Small intestine (tissue), 7 donors: Measurements from ENCODE around the gene PTPN20. TPM values are rescaled to one million over a fixed set of nuclear protein-coding genes. Genes with fewer than 3 reads are reported as not detected.
"Not testable (repeated sequence)": the region's sequence is repeated elsewhere in the genome, so short reads cannot be mapped to it uniquely, and the experiment has no call there.

Experiments
- DNase-seq, 2 donors: peaks; one replicate each; pipeline versions ENCODE4 v3.0.0 to v3.0.0-alpha.2; 2013
- FAIRE-seq: peaks from 2 replicates; lab custom pipeline; 2012; peaks lifted over from hg19 to GRCh38; lab: Jason Lieb, UNC
- H3K27ac ChIP-seq, 3 donors: one replicate each; pipeline ENCODE4 v1.5.1; 2013; ENCODE audit warnings: low read length in 2 of 3, mild to moderate bottlenecking in 2 of 3, control low read depth in 1 of 3, inconsistent platforms in 1 of 3, low read depth in 1 of 3, moderate library complexity in 1 of 3
- H3K27me3 ChIP-seq, 3 donors: one replicate each; pipeline ENCODE4 v1.6.1; 2013; ENCODE audit warnings: low read length in 3 of 3, inconsistent platforms in 1 of 3; ENCODE audit not compliant: control insufficient read depth in 3 of 3, insufficient read depth in 3 of 3
- H3K36me3 ChIP-seq, 3 donors: one replicate each; pipeline ENCODE4 v1.6.1; 2013; ENCODE audit warnings: low read length in 3 of 3, inconsistent platforms in 1 of 3, low read depth in 1 of 3, mild to moderate bottlenecking in 1 of 3, moderate library complexity in 1 of 3; ENCODE audit not compliant: control insufficient read depth in 3 of 3, insufficient read depth in 2 of 3
- H3K4me1 ChIP-seq, 3 donors: one replicate each; pipeline ENCODE4 v1.6.1; 2013; ENCODE audit warnings: low read length in 2 of 3, inconsistent platforms in 1 of 3, low read depth in 1 of 3, mild to moderate bottlenecking in 1 of 3, moderate library complexity in 1 of 3; ENCODE audit not compliant: control insufficient read depth in 3 of 3, insufficient read depth in 2 of 3
- H3K4me3 ChIP-seq, 3 donors: one replicate each; pipeline ENCODE4 v1.5.1; 2013; ENCODE audit warnings: low read length in 3 of 3, control low read depth in 1 of 3, inconsistent platforms in 1 of 3, low read depth in 1 of 3, mild to moderate bottlenecking in 1 of 3, moderate library complexity in 1 of 3
- H3K9me3 ChIP-seq, 2 donors: one replicate each; pipeline ENCODE4 v1.6.1; 2013; ENCODE audit warnings: low read depth in 1 of 2, low read length in 1 of 2; ENCODE audit not compliant: control insufficient read depth in 2 of 2, insufficient read depth in 1 of 2
- WGBS, 3 donors: extraction: QIAGEN DNeasy Blood & Tissue Kit; methylation state at CpG; one replicate each; pipeline ENCODE4 v1.1.7; 2013; 5-methylcytosine and 5-hydroxymethylcytosine counted together
- polyA plus RNA-seq, 4 donors: library from polyadenylated mRNA; stranded (reverse) in 3 of 4; unstranded in 1 of 4; fragments of 200-250 nt in 3 of 4; fragments of 120-200 nt in 1 of 4; gene quantifications; one replicate each; pipeline versions ENCODE4 v1.2.1 to v1.2.3, GENCODE V29; 2013
- donor health status: healthy with polysubstance abuse.
- donor health status: control.
- donor health status: control.
- donor health status: Bipolar disorder and iron deficiency.
- donor health status: healthy.

Gene PTPN20
- polyA plus RNA-seq, 4 donors, result 0.45 to 0.81 (median 0.74) TPM

- not testable (repeated sequence) for FAIRE-seq, H3K4me1 ChIP-seq, H3K27ac ChIP-seq, H3K4me3 ChIP-seq, H3K36me3 ChIP-seq, H3K27me3 ChIP-seq, DNase-seq, H3K9me3 ChIP-seq
Observed at GRCh38 chr10:46928810-46929209, 17.6 kb downstream of the PTPN20 start.

GRCh38 chr10:46932383-46932782, 21.2 kb downstream of the PTPN20 start:
- WGBS, 3 donors, result 62 to 86% (median 70%) methylated on average over 1 of the region's 1 CpG
- not testable (repeated sequence) for FAIRE-seq, DNase-seq

GRCh38 chr10:46941091-46941490, 29.9 kb downstream of the PTPN20 start:
- not testable (repeated sequence) for H3K36me3 ChIP-seq, H3K4me3 ChIP-seq, FAIRE-seq, H3K27me3 ChIP-seq, DNase-seq, H3K9me3 ChIP-seq, H3K27ac ChIP-seq, H3K4me1 ChIP-seq
- no CpG with 5 or more reads among the region's 1 CpG for WGBS, 3 donors

More at GRCh38 chr10:46932383-46932782, 21.2 kb downstream of the PTPN20 start:
- H3K36me3 ChIP-seq, H3K27ac ChIP-seq, H3K9me3 ChIP-seq, H3K4me3 ChIP-seq, H3K27me3 ChIP-seq, H3K4me1 ChIP-seq: not testable (repeated sequence)

- H3K9me3 ChIP-seq, H3K4me3 ChIP-seq, H3K27me3 ChIP-seq, H3K36me3 ChIP-seq, H3K27ac ChIP-seq, FAIRE-seq, H3K4me1 ChIP-seq, DNase-seq: not testable (repeated sequence)
- WGBS, 3 donors, result 75 to 85% (median 83%) methylated on average over 5 of the region's 5 CpGs
Observed at GRCh38 chr10:46948687-46949518, 37.7 kb downstream of the PTPN20 start.

- not testable (repeated sequence) for H3K27ac ChIP-seq, DNase-seq, H3K4me1 ChIP-seq, H3K36me3 ChIP-seq, H3K4me3 ChIP-seq, FAIRE-seq, H3K27me3 ChIP-seq, H3K9me3 ChIP-seq
- 26 to 69% (median 44%) methylated on average over 3 of the region's 4 CpGs for WGBS, 3 donors
Observed at GRCh38 chr10:46952540-46952939, 41.3 kb downstream of the PTPN20 start.

- not testable (repeated sequence) for H3K36me3 ChIP-seq, DNase-seq, H3K4me1 ChIP-seq, H3K9me3 ChIP-seq, FAIRE-seq, H3K4me3 ChIP-seq, H3K27me3 ChIP-seq, H3K27ac ChIP-seq
Observed at GRCh38 chr10:46960742-46961141, 49.5 kb downstream of the PTPN20 start.

GRCh38 chr10:46963356-46963755, 52.1 kb downstream of the PTPN20 start:
- H3K9me3 ChIP-seq, H3K36me3 ChIP-seq, H3K27ac ChIP-seq, H3K4me3 ChIP-seq, DNase-seq, H3K27me3 ChIP-seq, FAIRE-seq, H3K4me1 ChIP-seq: not testable (repeated sequence)
- 46 to 76% (median 73%) methylated on average over 2 of the region's 2 CpGs for WGBS, 3 donors

GRCh38 chr10:46967013-46967412, 55.8 kb downstream of the PTPN20 start:
- not testable (repeated sequence) for H3K36me3 ChIP-seq, H3K9me3 ChIP-seq, FAIRE-seq, H3K27me3 ChIP-seq, H3K4me1 ChIP-seq, DNase-seq, H3K4me3 ChIP-seq, H3K27ac ChIP-seq
- 94 to 100% (median 100%) methylated on average over 1 of the region's 2 CpGs for WGBS, 3 donors

GRCh38 chr10:46980223-46980622, 69.0 kb downstream of the PTPN20 start:
- WGBS, 3 donors, result no CpG with 5 or more reads among the region's 2 CpGs
- not testable (repeated sequence) for H3K27me3 ChIP-seq, H3K9me3 ChIP-seq, DNase-seq, H3K4me3 ChIP-seq, H3K36me3 ChIP-seq, H3K4me1 ChIP-seq, H3K27ac ChIP-seq, FAIRE-seq
